HG02938 (cell line): ENCODE measurements around the gene TEAD1.

Experiments used
- ATAC-seq: cut with Tn5 transposase; IDR thresholded peaks from one replicate; pipeline ENCODE4 v1.9.1; 2021; ENCODE audit warnings: mild to moderate bottlenecking, moderate library complexity; ENCODE audit not compliant: unreplicated experiment

The TEAD1 gene

GRCh38 chr11:12761029-12761428 is 86.8 kb downstream of the TEAD1 start:
- ATAC-seq: no peak

GRCh38 chr11:12762278-12762677 is 88.1 kb downstream of the TEAD1 start:
- no peak for ATAC-seq

DNA sequence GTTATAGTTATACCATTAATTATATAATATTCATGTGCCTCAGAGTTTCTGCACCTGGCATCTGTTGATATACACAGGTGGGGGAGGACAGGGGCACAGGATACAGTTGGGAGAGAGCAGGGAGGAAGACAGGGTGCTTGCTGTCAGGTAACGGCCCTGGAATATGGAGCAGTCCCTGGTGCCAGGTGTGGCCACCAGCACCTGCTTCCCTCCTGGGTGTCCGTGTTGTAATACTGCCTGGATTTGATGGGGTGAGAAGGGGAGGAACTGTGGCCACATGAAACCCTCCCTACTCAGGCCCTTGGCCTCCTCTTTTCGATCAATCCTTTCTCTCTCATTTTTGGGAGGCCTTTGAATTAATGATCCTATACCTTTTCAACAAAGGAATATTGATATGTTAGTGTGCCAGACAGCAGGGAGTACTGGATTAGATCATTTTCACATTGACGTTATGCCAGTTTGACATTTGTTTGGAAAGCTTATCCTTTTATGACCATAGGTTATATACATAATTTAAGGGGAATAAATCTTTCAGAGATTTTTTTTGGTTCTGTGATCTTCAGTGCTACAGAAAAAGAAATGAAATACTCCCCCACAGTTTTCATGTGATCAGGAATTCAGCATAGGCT is 88.6 kb downstream of the TEAD1 start:
- ATAC-seq: no peak

DNA sequence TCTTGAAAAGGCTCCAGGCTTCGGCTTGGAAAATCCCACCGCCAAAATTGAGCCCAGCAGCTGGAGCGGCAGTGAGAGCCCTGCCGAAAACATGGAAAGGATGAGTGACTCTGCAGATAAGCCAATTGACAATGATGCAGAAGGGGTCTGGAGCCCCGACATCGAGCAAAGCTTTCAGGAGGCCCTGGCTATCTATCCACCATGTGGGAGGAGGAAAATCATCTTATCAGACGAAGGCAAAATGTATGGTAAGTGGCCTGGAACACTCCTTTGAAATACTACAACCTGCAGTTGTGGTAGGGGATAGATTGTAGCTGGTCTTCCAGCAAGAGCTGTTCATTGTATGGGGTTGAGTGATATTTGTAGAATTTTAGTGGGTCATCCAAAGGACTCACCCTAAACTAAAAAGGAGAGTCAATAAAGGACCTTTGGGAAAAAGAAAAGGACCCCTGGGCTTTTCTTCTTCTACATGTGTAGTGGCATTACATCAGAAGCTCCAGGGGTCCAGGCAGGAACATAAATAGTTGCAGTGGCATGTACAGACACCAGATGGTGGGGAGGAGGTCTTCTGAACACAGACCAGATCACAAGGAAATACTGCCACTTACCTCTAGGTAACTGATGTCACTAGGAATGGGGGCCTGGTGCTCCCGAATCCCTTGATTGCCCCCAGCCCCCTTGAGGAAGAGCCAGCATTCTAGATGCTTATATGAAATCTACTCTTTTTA is 90.1 kb downstream of the TEAD1 start:
- no peak for ATAC-seq

DNA sequence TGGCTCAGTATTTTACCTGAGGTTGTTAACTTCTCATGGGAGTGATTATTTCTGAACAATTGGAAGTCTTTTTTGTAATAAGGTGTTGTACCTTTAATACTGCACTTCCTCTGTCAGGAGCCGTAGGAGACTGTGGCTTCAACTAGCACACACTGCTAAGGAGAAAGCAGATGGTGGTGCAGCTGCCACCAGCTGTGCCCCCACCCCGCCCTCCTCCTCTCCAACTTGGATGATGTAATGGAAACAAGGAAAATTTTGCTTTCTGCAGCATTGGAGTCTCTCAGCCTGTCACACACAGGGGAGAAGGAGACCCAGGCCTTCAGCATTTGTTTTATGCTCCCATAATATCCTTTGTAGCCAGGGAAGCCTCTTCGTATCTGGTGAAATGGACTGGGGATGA is 91.2 kb downstream of the TEAD1 start:
- no peak for ATAC-seq

- no peak for ATAC-seq
Observed at GRCh38 chr11:12767027-12767426, 92.8 kb downstream of the TEAD1 start.

- ATAC-seq: no peak
Observed at GRCh38 chr11:12767577-12767976, 93.4 kb downstream of the TEAD1 start.

GRCh38 chr11:12768726-12769673 is 94.8 kb downstream of the TEAD1 start:
- ATAC-seq: peak; percentile 81

DNA sequence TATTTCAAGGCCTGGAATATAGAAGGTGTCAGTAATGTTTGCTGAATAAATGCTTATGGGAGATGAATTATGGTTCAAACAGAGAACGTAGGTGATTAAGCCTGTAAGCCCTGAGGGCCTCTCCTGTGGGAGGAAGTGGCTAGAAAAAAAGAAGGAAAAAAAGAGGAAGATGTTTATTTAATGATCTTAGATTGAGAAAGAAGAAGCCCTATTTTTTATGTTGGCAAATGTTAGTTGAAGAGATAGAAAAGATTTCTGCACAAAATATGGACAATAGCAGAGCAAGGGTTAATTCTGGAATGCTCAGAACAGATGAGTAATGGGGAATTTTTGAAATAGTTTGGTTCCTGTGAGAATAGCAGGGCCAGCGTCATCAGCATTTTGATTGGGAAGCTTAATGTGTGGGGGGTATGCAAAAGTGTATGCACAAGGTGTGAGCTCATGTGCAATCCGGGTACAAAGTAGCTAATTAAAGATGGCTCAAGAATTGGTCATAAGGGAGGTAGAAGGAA is 95.7 kb downstream of the TEAD1 start:
- no peak for ATAC-seq

DNA sequence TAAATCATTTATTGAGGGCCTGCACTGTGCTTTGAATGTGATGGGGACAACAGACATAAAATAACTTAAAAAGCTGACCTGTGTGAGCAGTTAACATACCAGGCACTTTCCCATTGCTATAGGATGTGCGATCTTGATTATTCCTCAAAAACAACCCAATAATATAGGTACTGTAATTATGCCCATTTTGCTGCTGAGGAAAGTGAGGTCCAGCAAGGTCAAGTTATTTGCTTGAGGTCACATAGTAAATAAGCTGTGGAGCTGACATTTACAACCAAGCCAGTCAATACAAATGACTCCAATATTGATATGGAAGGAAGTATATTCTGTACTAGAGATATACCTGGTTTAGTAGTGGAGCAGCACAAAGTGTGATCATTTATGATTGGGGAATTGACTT is 96.2 kb downstream of the TEAD1 start:
- no peak for ATAC-seq

- no peak for ATAC-seq
Observed at GRCh38 chr11:12770966-12771597, 96.9 kb downstream of the TEAD1 start.

- ATAC-seq: no peak
Observed at GRCh38 chr11:12771875-12772274, 97.7 kb downstream of the TEAD1 start.

GRCh38 chr11:12772324-12772723 is 98.1 kb downstream of the TEAD1 start:
- ATAC-seq: no peak

DNA sequence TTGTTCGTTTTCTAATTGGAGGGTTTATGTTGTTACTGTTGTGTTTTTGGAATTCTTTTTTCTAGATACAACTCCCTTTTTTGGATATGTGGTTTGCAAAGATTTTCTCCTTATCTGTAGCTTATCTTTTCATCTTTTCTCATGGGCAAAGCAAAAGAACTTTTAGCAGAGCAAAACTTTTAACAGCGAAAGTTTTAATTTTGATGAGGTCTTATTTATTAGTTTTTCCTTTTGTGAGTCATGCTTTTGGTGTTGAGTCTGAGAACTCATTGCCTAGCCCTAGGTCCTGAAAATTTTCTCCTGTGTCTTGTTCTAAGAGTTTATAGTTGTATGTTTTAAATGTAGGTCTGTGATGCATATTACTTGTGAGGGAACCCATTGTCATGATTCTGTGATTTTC is 99.4 kb downstream of the TEAD1 start:
- no peak for ATAC-seq

DNA sequence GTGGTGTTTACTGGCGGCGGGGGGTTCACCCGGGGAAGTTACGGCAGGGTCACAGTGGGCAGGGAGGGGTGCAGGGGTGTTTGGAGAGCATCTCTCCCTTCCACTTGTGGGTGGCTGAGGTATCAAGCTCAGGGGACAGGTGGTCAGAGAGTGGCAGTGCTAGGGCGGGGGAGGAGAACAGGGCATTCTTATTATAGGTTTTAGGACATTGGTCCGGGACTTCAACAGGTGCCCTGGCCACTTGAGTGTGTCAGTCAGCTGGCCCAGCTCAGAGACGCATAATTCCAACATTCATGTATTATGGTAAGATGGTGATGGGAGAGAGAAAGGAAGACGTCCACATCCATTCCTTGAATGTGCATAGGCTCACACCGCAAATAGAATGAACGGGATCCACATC is 101.7 kb downstream of the TEAD1 start:
- ATAC-seq: no peak

GRCh38 chr11:12777208-12777874 is 103.1 kb downstream of the TEAD1 start:
- no peak for ATAC-seq

DNA sequence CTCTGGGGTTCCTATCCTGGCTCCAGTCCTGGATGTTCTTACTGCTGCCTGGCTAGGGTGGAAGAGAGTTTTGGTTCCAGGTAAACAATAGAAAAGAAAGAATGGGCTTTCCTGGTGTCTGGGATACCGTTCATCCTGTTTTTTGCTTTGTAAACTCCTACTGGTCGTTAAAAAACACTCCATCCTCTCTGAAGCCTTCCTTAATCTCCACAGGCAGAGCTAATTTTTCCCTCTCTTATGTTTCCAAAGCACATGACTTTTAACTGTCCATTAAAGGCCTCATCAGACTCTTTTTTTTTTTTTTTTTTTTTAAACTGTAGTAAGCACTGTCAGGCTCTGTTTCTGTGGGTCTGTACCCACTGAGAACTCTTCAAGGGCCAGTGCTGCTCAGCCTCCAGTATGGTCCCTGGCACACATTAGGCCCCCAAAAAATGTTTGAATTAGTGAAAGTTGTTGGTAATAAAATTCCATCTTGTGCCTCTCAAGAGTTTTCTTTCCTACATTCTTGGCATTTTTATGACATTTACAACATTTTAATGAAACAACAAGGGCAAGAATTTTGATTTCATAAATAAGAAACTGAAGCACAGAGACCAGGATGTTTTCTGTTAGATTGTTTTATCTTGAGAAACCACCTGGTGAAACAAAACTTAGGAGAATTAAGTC is 104.2 kb downstream of the TEAD1 start:
- ATAC-seq: no peak

DNA sequence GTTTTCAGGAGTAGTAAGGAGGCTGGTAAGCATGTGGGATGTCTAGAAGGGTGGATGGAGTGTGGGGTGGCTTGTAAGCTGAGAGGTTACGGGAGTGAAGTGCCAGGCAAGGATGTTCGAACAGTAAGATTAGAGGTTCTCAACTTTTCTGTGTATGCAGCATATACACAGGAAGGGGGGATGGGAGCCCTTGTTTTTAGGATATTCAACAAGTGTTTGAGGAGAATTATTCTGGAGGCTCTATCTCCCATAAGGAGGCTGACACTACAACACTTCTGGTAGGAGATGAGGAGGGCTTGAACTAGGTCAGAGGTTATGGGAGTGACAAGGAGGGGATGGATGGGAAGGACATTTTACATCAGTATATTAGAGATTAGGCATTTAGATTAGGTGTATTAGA is 109.5 kb downstream of the TEAD1 start:
- ATAC-seq: no peak

GRCh38 chr11:12784445-12784844 is 110.2 kb downstream of the TEAD1 start:
- no peak for ATAC-seq

- no peak for ATAC-seq
Observed at GRCh38 chr11:12784987-12785386, 110.8 kb downstream of the TEAD1 start.
